D721Med (cell line): ENCODE measurements around the gene CERKL.

Experiments
- DNase-seq: peaks from one replicate; pipeline ENCODE4 v3.0.0; 2011; ENCODE audit warnings: low spot score; ENCODE audit not compliant: insufficient read length
- FAIRE-seq: peaks from 2 replicates; lab custom pipeline; 2011; peaks lifted over from hg19 to GRCh38; lab: Jason Lieb, UNC
- TF ChIP-seq, protein P1 (sequence below): IDR thresholded peaks from 2 replicates; pipeline ENCODE4 v1.5.1; 2012; ENCODE audit warnings: mild to moderate bottlenecking, control low read depth; ENCODE audit not compliant: insufficient read depth; ENCODE audit errors: missing control alignments

The CERKL gene

GRCh38 chr2:181686576-181687185 lies 29.8 kb upstream of the CERKL start:
- DNase-seq (no peak), FAIRE-seq (peak; percentile 73)
- TF ChIP-seq, protein P1, sequence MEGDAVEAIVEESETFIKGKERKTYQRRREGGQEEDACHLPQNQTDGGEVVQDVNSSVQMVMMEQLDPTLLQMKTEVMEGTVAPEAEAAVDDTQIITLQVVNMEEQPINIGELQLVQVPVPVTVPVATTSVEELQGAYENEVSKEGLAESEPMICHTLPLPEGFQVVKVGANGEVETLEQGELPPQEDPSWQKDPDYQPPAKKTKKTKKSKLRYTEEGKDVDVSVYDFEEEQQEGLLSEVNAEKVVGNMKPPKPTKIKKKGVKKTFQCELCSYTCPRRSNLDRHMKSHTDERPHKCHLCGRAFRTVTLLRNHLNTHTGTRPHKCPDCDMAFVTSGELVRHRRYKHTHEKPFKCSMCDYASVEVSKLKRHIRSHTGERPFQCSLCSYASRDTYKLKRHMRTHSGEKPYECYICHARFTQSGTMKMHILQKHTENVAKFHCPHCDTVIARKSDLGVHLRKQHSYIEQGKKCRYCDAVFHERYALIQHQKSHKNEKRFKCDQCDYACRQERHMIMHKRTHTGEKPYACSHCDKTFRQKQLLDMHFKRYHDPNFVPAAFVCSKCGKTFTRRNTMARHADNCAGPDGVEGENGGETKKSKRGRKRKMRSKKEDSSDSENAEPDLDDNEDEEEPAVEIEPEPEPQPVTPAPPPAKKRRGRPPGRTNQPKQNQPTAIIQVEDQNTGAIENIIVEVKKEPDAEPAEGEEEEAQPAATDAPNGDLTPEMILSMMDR, result no peak

DNA sequence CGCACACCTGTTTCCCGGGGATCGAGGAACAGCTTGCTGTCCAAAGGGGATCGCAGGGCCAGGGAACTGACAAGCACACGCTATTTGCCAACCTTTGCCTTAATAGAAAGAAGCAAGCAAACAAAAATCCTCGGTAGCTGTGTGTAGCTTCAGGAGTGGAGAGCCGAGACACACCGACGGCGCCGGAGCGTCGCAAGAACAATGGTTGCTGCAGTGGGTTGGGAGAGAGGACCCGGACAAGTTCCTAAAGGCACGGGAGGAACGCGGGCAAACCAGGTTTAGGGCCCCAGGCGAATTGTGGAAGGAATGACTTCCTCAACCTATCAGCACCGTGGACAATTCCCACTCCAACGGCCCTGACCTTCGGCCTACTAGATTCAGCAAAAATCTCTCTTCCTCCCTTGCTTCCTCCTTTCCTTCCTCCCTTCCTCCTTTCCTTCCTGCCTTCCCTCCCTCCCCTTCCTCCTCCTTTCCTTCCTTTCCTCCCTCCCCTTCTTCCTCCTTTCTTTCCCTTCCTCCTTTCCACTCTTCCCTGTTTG lies 28.3 kb upstream of the CERKL start:
- TF ChIP-seq, protein P1, result no peak
- DNase-seq, result no peak
- peak; percentile 55 for FAIRE-seq

DNA sequence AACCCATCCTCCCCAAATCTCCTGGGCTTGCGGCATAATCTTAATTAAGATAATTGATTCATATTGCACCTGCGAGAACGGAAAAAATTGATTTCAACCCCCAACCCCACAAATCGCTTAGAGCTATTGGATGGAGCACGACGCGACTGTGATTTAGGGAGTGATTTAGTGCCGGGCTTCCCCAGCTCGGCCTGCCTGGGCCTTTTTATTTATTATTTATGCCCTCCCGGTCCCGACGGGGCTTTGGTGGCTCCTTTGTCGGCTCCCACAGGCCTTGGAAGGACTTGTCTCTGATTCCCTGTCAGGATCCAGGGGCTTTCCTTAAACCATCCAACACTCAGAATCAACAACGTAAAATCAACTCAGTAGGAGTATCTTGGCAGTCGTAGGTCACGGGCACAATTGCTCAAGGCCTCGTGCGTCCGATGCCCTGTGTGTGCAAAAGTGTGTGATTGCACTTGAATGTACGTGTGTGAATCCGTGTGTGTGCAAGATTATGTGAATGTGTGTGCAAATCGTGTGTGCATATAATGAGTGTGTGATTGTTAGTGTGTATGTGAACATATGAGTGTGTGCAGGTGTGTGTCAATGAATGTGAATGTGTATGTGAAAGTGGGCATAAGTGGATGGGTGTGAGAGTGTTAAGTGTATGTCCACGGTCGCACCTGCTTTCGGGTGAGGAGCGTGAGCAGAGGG lies 27.7 kb upstream of the CERKL start:
- FAIRE-seq (peak; percentile 83), DNase-seq (peak; percentile 31)
- TF ChIP-seq, protein P1, result no peak

DNA sequence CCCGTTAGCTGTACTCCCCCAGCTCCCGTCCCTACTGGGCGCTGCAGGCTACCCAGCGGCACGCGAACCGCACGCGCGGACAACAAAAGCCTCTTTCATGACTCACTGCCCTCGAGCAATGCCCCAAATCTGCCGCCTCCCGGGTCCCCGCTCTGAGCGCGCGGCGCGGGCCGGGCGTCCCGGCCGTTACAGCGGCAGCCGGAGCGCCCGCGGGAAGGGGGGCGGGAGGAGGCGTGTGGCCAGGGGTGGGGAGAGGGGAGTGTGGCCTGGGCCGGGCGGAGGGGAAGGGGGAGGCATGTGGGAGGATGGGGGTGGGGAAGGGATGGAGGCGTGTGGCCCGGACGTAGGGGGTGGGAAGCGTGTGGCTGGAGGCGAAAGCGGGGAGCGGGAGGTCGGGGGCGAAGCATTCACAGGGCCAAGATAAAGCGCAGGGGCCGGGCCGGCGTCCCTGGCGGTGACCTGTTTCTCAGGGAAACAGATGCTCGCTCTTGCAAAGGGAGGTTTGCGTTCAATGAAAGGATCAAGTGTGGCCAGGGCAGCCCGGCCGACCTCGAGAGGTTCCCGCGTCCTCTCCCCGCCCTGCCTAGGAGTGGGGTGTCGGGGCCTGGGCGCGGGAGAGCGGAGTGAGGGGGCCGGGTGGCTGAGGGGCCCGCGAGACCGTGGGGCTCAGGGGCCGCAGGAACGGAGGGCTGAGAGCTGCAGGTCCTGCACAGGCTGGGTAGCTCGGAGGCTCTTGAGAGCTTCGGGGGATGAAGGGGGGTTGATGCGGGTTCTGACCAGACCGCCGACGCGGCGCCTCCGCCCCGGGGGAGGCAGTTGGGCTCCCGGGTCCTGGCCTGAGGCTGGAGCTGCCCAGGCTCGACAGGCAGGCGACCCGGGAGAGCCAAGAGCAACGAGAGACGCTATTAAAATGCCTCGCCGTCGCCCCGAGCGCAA lies 26.9 kb upstream of the CERKL start:
- TF ChIP-seq, protein P1, result no peak
- FAIRE-seq, result no peak
- DNase-seq, result peak; percentile 67

- no peak for DNase-seq
These were observed 26.1 kb upstream of the CERKL start for GRCh38 chr2:181682795-181683517.

More at GRCh38 chr2:181682795-181683517, 26.1 kb upstream of the CERKL start:
- TF ChIP-seq, protein P1, result no peak
- no peak for FAIRE-seq
